Measurements from ENCODE around the gene ACAP2. TPM values are rescaled to one million over a fixed set of nuclear protein-coding genes. Genes with fewer than 3 reads are reported as not detected.
A peak's percentile ranks its signal among the peaks of the same experiment; 100 is the strongest.

The ACAP2 gene
- total RNA-seq, 1 experiment from 2014 or later = 57.9 TPM

DNA sequence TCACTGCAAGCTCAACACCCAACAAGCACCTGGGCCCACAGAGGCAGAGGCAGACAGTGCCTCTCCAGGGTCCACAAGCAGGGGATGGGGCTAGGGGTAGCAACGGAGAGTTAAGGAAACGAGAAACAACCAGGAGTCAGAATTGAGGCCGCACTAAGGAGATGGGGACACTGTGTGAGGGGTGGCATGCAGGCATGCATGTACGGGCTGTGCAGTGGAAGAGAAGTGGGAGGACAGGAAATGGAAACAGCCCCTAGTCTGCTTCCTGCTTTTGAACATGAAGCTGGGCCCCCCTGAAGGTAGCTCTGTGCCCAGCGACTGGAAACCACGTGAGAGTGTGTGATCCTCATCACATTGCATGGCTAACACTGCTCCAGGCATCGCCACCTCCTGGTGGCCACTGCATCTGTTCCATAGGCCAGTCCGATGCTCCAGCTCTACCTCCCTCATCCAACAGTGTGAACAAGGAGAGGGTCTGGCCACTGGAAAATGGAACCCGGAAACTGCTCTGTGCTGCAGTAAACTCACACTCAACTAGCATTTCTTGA, 215.8 kb downstream of the ACAP2 start:
- Histone ChIP-seq H3K9me3 (ENCODE audit: control insufficient read depth, insufficient read depth, low read depth, low read length) (no peaks in the 10 kb centered on the region), H3K36me3 (ENCODE audit: control insufficient read depth, insufficient read depth, low read length) (no peaks in the 10 kb centered on the region), H3K4me3 (ENCODE audit: low read depth in 2 of 2, low read length in 2 of 2) (no peak overlapping the region), H3K27me3 (ENCODE audit: control insufficient read depth, insufficient read depth, low read length) (no peaks in the 10 kb centered on the region), H3K4me1 (ENCODE audit: control insufficient read depth, insufficient read depth, low read length) (no peaks in the 10 kb centered on the region), H3K27ac (ENCODE audit: low read length) (no peak overlapping the region)
- BruUV-seq (replicated peaks) = no TSS peak
- ATAC-seq = peak; percentile 78
- intact Hi-C loops (cut with micrococcal nuclease; ENCODE audit: unreplicated experiment) = no loop called here
- in situ Hi-C loops (cut with HindIII; ENCODE audit: low pct_unique_long_range_greater_than_20kb, low sequenced_read_pairs) = no loop called here
- CTCF ChIA-PET = no interaction called here
- POLR2A ChIA-PET = no interaction called here
- TF ChIP-seq TCF7L2 (IDR thresholded peaks at IDR 0.05; ENCODE audit: low read depth, low read length) (no peak), SIN3A (IDR thresholded peaks at IDR 0.05; ENCODE audit: borderline replicate concordance, insufficient read depth, low read depth, low read length) (no peak), POLR2AphosphoS5 (IDR thresholded peaks at IDR 0.05; ENCODE audit: low read depth, low read length) (no peak), CTCF (IDR thresholded peaks at IDR 0.05) (no peak; the same call in 1 of the 2 replicates), REST (IDR thresholded peaks at IDR 0.05; ENCODE audit: insufficient read depth in 1 of 2, low read depth in 2 of 2, low read length in 1 of 2) (no peak)
- no peak for DNase-seq (ENCODE audit: low read depth, low spot score)

GRCh38 chr3:195226445-195226844, 216.4 kb downstream of the ACAP2 start:
- Histone ChIP-seq H3K4me3 (ENCODE audit: low read depth in 2 of 2, low read length in 2 of 2) (no peak overlapping the region), H3K4me1 (ENCODE audit: control insufficient read depth, insufficient read depth, low read length) (no peaks in the 10 kb centered on the region), H3K9me3 (ENCODE audit: control insufficient read depth, insufficient read depth, low read depth, low read length) (no peaks in the 10 kb centered on the region), H3K27ac (ENCODE audit: low read length) (no peak overlapping the region), H3K27me3 (ENCODE audit: control insufficient read depth, insufficient read depth, low read length) (no peaks in the 10 kb centered on the region), H3K36me3 (ENCODE audit: control insufficient read depth, insufficient read depth, low read length) (no peaks in the 10 kb centered on the region)
- in situ Hi-C loops (cut with HindIII; ENCODE audit: low pct_unique_long_range_greater_than_20kb, low sequenced_read_pairs) = no loop called here
- no peak for TF ChIP-seq SIN3A (IDR thresholded peaks at IDR 0.05; ENCODE audit: borderline replicate concordance, insufficient read depth, low read depth, low read length)
- ChIA-PET CTCF (no interaction called here), POLR2A (no interaction called here)
- BruUV-seq (replicated peaks) = no TSS peak
- intact Hi-C loops (cut with micrococcal nuclease; ENCODE audit: unreplicated experiment) = no loop called here
- no peak for DNase-seq (ENCODE audit: low read depth, low spot score)
- no peak for ATAC-seq

GRCh38 chr3:195224980-195225580, 217.7 kb downstream of the ACAP2 start:
- no peak for DNase-seq (ENCODE audit: low read depth, low spot score)
- no peak for TF ChIP-seq TCF7L2 (IDR thresholded peaks at IDR 0.05; ENCODE audit: low read depth, low read length)
- TF ChIP-seq POLR2AphosphoS5 (IDR thresholded peaks at IDR 0.05; ENCODE audit: low read depth, low read length) = no peak
- TF ChIP-seq SIN3A (IDR thresholded peaks at IDR 0.05; ENCODE audit: borderline replicate concordance, insufficient read depth, low read depth, low read length) = no peak
- no peak for TF ChIP-seq REST (IDR thresholded peaks at IDR 0.05; ENCODE audit: insufficient read depth in 1 of 2, low read depth in 2 of 2, low read length in 1 of 2)
- TF ChIP-seq CTCF (IDR thresholded peaks at IDR 0.05) = no peak
- in situ Hi-C loops (cut with HindIII; ENCODE audit: low pct_unique_long_range_greater_than_20kb, low sequenced_read_pairs) = no loop called here
- POLR2A ChIA-PET = interaction anchor here (0.6 kb wide), 1 partner anchor 665 kb away, joined by 14 read pairs; no protein-coding TSS in a partner anchor
- Histone ChIP-seq H3K4me3 (ENCODE audit: low read depth in 2 of 2, low read length in 2 of 2) (no peak overlapping the region), H3K36me3 (ENCODE audit: control insufficient read depth, insufficient read depth, low read length) (no peaks in the 10 kb centered on the region), H3K27ac (ENCODE audit: low read length) (no peak overlapping the region), H3K9me3 (ENCODE audit: control insufficient read depth, insufficient read depth, low read depth, low read length) (no peaks in the 10 kb centered on the region), H3K27me3 (ENCODE audit: control insufficient read depth, insufficient read depth, low read length) (no peaks in the 10 kb centered on the region), H3K4me1 (ENCODE audit: control insufficient read depth, insufficient read depth, low read length) (no peaks in the 10 kb centered on the region)
- no TSS peak for BruUV-seq (replicated peaks)
- CTCF ChIA-PET = no interaction called here
- ATAC-seq = no peak
- intact Hi-C loops (cut with micrococcal nuclease; ENCODE audit: unreplicated experiment) = no loop called here
